ENCODE results near the gene MTHFD1L. TPM values are rescaled to one million over a fixed set of nuclear protein-coding genes. Genes with fewer than 3 reads are reported as not detected.

Gene MTHFD1L
- total and polyA plus RNA-seq, 2 donors (not counting 3 experiments of a cell fraction or from before 2014, with no cell fraction given), result 40.2 to 120 TPM

DNA sequence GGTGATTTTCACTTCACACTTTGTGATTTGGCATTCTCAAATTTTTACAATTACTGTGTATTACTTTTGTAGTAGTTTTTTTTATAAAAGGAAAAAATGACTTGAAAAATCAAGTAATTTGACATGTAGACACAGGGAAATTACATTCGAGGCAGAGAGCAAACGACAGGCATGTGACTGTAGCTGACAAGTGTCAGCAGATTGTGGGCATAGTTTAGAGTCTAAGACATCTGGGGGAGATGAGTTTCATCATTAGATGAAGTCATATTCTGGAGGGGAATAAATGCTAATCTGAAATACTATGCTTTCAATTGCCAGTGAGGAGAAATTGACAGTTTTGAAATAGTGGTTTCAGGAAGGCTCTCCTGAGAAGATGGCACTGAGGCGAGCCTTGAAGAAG is 126.0 kb downstream of the MTHFD1L start:
- TF ChIP-seq FOS (IDR thresholded peaks at IDR 0.05; ENCODE audit: borderline replicate concordance, insufficient read depth, low read length) (no peak), POLR2A (IDR thresholded peaks at IDR 0.05; ENCODE audit: low read depth, low read length) (no peak), MYC (IDR thresholded peaks at IDR 0.05; ENCODE audit: low read depth, low read length) (no peak), JUN (IDR thresholded peaks at IDR 0.05; ENCODE audit: borderline replicate concordance, insufficient read depth, insufficient read length, low read depth) (no peak), EZH2 (IDR thresholded peaks at IDR 0.05; ENCODE audit: borderline replicate concordance, low read depth, low read length, severe bottlenecking) (no peak), POLR2AphosphoS5 (IDR thresholded peaks at IDR 0.05; ENCODE audit: insufficient read depth, low read depth, low read length) (no peak), GATA2 (IDR thresholded peaks at IDR 0.05; ENCODE audit: insufficient read depth, insufficient read length, low read depth, low read length) (no peak)
- TF ChIP-seq, protein P1, sequence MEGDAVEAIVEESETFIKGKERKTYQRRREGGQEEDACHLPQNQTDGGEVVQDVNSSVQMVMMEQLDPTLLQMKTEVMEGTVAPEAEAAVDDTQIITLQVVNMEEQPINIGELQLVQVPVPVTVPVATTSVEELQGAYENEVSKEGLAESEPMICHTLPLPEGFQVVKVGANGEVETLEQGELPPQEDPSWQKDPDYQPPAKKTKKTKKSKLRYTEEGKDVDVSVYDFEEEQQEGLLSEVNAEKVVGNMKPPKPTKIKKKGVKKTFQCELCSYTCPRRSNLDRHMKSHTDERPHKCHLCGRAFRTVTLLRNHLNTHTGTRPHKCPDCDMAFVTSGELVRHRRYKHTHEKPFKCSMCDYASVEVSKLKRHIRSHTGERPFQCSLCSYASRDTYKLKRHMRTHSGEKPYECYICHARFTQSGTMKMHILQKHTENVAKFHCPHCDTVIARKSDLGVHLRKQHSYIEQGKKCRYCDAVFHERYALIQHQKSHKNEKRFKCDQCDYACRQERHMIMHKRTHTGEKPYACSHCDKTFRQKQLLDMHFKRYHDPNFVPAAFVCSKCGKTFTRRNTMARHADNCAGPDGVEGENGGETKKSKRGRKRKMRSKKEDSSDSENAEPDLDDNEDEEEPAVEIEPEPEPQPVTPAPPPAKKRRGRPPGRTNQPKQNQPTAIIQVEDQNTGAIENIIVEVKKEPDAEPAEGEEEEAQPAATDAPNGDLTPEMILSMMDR (IDR thresholded peaks at IDR 0.05; ENCODE audit: extremely low read depth in 1 of 2, insufficient read depth in 1 of 2, low read depth in 1 of 2, low read length in 2 of 2), result no peak
- TF ChIP-seq, protein P2, sequence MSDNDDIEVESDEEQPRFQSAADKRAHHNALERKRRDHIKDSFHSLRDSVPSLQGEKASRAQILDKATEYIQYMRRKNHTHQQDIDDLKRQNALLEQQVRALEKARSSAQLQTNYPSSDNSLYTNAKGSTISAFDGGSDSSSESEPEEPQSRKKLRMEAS (IDR thresholded peaks at IDR 0.05; ENCODE audit: insufficient read depth, insufficient read length), result no peak
- Histone ChIP-seq H3K9me3 (replicated peaks; ENCODE audit: control insufficient read depth, insufficient read depth, low read length) (no peaks in the 10 kb centered on the region), H3K9ac (replicated peaks; ENCODE audit: extremely low read depth, insufficient read depth, low read length) (no peak overlapping the region), H3K27ac (ENCODE audit: insufficient read depth, low read depth, low read length) (no peak overlapping the region), H2AFZ (ENCODE audit: low read depth, low read length) (no peak overlapping the region), H3K36me3 (ENCODE audit: control insufficient read depth in 2 of 2, extremely low read depth in 1 of 2, insufficient read depth in 2 of 2, low read length in 2 of 2) (peaks cover 0 to 2% of the 10 kb centered on the region in 2 experiments), H3K4me2 (ENCODE audit: insufficient read depth, low read length) (no peak overlapping the region), H3K79me2 (ENCODE audit: control insufficient read depth, insufficient read depth, low read length) (no peaks in the 10 kb centered on the region), H3K4me3 (replicated peaks in 1 of 3; ENCODE audit: insufficient read depth in 1 of 3, low read depth in 1 of 3, low read length in 3 of 3) (no peak overlapping the region), H3K4me1 (ENCODE audit: control insufficient read depth, extremely low read depth, insufficient read depth, low read length) (peaks cover 5% of the 10 kb centered on the region), H3K27me3 (ENCODE audit: control insufficient read depth in 2 of 2, insufficient read depth in 2 of 2, low read length in 2 of 2) (no peaks in the 10 kb centered on the region), H4K20me1 (replicated peaks; ENCODE audit: control insufficient read depth, extremely low read depth, insufficient read depth, low read length) (no peaks in the 10 kb centered on the region), H3K9me1 (replicated peaks; ENCODE audit: control insufficient read depth, extremely low read depth, insufficient read depth, low read length) (no peaks in the 10 kb centered on the region)
- CTCF ChIA-PET, result no interaction called here
- DNase-seq (ENCODE audit: low read depth, low spot score) (no peak), FAIRE-seq (no peak)
- intact Hi-C loops (cut with micrococcal nuclease) (no loop called here), dilution Hi-C loops (cut with MboI; ENCODE audit: extremely low pct_ligation_motif_present, low sequenced_read_pairs) (no loop called here)
- no TSS peak for BruUV-seq (replicated peaks)
- POLR2A ChIA-PET, result no interaction called here
